Natural killer cell (primary cell): ENCODE results near the gene RBM33. TPM values are rescaled to one million over a fixed set of nuclear protein-coding genes. Genes with fewer than 3 reads are reported as not detected.

Experiments
- ATAC-seq, 3 donors: fragments of 150-1000 bp in 2 of 3; fragments of 200-7000 bp in 1 of 3; cut with Tn5 transposase; 1 replicate in 1 of 3; 2 replicates in 2 of 3; pipeline ENCODE4 v1.10.0; 2021; ENCODE audit warnings: mild to moderate bottlenecking in 2 of 3, moderate library complexity in 2 of 3
- DNase-seq, 2 donors: peaks; one replicate each; pipeline versions ENCODE4 v3.0.0 to v3.0.0-alpha.2; 2013 to 2021; ENCODE audit warnings: mixed read lengths in 1 of 2
- H3K27ac ChIP-seq: one replicate; pipeline ENCODE4 v1.5.1; 2013; ENCODE audit warnings: mild to moderate bottlenecking, low read length
- H3K27me3 ChIP-seq: one replicate; pipeline ENCODE4 v1.6.1; 2013; ENCODE audit warnings: low read length; ENCODE audit not compliant: control insufficient read depth, insufficient read depth
- H3K36me3 ChIP-seq: one replicate; pipeline ENCODE4 v1.6.1; 2013; ENCODE audit warnings: low read length; ENCODE audit not compliant: control insufficient read depth, insufficient read depth
- H3K4me1 ChIP-seq: one replicate; pipeline ENCODE4 v1.6.1; 2013; ENCODE audit warnings: low read length; ENCODE audit not compliant: control insufficient read depth, insufficient read depth
- H3K4me3 ChIP-seq: one replicate; pipeline ENCODE4 v1.5.1; 2013; ENCODE audit warnings: low read length
- H3K9me3 ChIP-seq: one replicate; pipeline ENCODE4 v1.6.1; 2013; ENCODE audit warnings: low read length; ENCODE audit not compliant: control insufficient read depth, insufficient read depth
- H3K27ac Mint-ChIP-seq, 2 donors: one replicate each; pipeline ENCODE4 v1.8.0; 2022; ENCODE audit warnings: mild to moderate bottlenecking in 2 of 2, mixed read lengths in 2 of 2, moderate library complexity in 1 of 2
- H3K27me3 Mint-ChIP-seq, 2 donors: one replicate each; pipeline ENCODE4 v1.8.0; 2022; ENCODE audit warnings: low read depth in 2 of 2, mixed read lengths in 2 of 2
- H3K36me3 Mint-ChIP-seq: one replicate; pipeline ENCODE4 v1.8.0; 2022; ENCODE audit warnings: mixed read lengths
- H3K4me1 Mint-ChIP-seq, 2 donors: one replicate each; pipeline ENCODE4 v1.8.0; 2022; ENCODE audit warnings: mixed read lengths in 2 of 2
- H3K4me3 Mint-ChIP-seq: one replicate; pipeline ENCODE4 v1.8.0; 2022; ENCODE audit warnings: mild to moderate bottlenecking, moderate library complexity, mixed read lengths
- H3K9me3 Mint-ChIP-seq, 2 donors: one replicate each; pipeline ENCODE4 v1.8.0; 2022; ENCODE audit warnings: mixed read lengths in 2 of 2
- CTCF ChIP-seq: fragments of 200-600 bp; IDR thresholded peaks from one replicate; pipeline ENCODE4 v1.8.0; 2022; ENCODE audit warnings: antibody characterized with exemption
- WGBS: methylation state at CpG from one replicate; pipeline ENCODE4 v1.1.7; 2013; ENCODE audit warnings: missing lambda C conversion rate; ENCODE audit not compliant: insufficient coverage; 5-methylcytosine and 5-hydroxymethylcytosine counted together
- intact Hi-C: fragments of 100-400 bp; cut with micrococcal nuclease; formaldehyde crosslinking; loops from one replicate; pipeline ENCODE4 v1.14.2; 2022
- total RNA-seq, 4 donors: library from RNA; stranded (reverse); fragments of 120-200 nt in 1 of 4; gene quantifications; one replicate each; pipeline versions ENCODE4 v1.2.3 to v1.2.4, GENCODE V29; 2013 to 2022

RBM33 gene
- total RNA-seq, 3 donors from 2014 or later (not counting 1 experiment from before 2014, with no cell fraction given) = 161 to 182 (median 182) TPM

- intact Hi-C loops = no loop called here
- Mint-ChIP-seq H3K4me3 (no peak overlapping the region), H3K27me3 (no peaks in the 10 kb centered on the region)
Measured at GRCh38 chr7:155776606-155777005, 132.1 kb downstream of the RBM33 start.

GRCh38 chr7:155778349-155778748 lies 133.9 kb downstream of the RBM33 start:
- Mint-ChIP-seq H3K27me3 (no peaks in the 10 kb centered on the region), H3K27ac (peak overlapping the region in 1 of 2 donors; percentile 44), H3K4me1 (peaks cover 0 to 10% of the 10 kb centered on the region in 2 donors), H3K9me3 (no peaks in the 10 kb centered on the region), H3K36me3 (no peaks in the 10 kb centered on the region), H3K4me3 (no peak overlapping the region)
- intact Hi-C loops = no loop called here
- Histone ChIP-seq H3K9me3 (no peaks in the 10 kb centered on the region), H3K4me3 (no peak overlapping the region), H3K36me3 (peaks cover 57% of the 10 kb centered on the region), H3K4me1 (no peaks in the 10 kb centered on the region), H3K27ac (no peak overlapping the region), H3K27me3 (no peaks in the 10 kb centered on the region)
- ATAC-seq = no peak
- no peak for DNase-seq
- 97% methylated on average over 6 of the region's 6 CpGs for WGBS
- no peak for TF ChIP-seq CTCF

More at GRCh38 chr7:155776606-155777005, 132.1 kb downstream of the RBM33 start:
- TF ChIP-seq CTCF = no peak
- no peaks in the 10 kb centered on the region for H3K9me3 Mint-ChIP-seq
- peaks cover 60% of the 10 kb centered on the region for H3K36me3 ChIP-seq
- WGBS = 98% methylated on average over 7 of the region's 8 CpGs
- no peaks in the 10 kb centered on the region for H3K27me3 ChIP-seq
- no peak for ATAC-seq
- H3K4me1 Mint-ChIP-seq = peaks cover 0 to 10% of the 10 kb centered on the region in 2 donors
- no peak overlapping the region for H3K4me3 ChIP-seq
- H3K4me1 ChIP-seq = no peaks in the 10 kb centered on the region
- no peak overlapping the region for H3K27ac Mint-ChIP-seq
- no peak overlapping the region for H3K27ac ChIP-seq
- H3K9me3 ChIP-seq = no peaks in the 10 kb centered on the region
- no peak for DNase-seq
- H3K36me3 Mint-ChIP-seq = no peaks in the 10 kb centered on the region

GRCh38 chr7:155780884-155781283 lies 136.4 kb downstream of the RBM33 start:
- Mint-ChIP-seq H3K27me3 (no peaks in the 10 kb centered on the region), H3K9me3 (no peaks in the 10 kb centered on the region), H3K36me3 (no peaks in the 10 kb centered on the region), H3K4me3 (no peak overlapping the region), H3K4me1 (peaks cover under 1 to 10% of the 10 kb centered on the region in 2 donors), H3K27ac (no peak overlapping the region)
- H3K4me3 ChIP-seq = no peak overlapping the region
- H3K27ac ChIP-seq = no peak overlapping the region
- H3K27me3 ChIP-seq = no peaks in the 10 kb centered on the region
- H3K36me3 ChIP-seq = peaks cover 38% of the 10 kb centered on the region
- no peaks in the 10 kb centered on the region for H3K4me1 ChIP-seq
- TF ChIP-seq CTCF = no peak
- WGBS = 98% methylated on average over 24 of the region's 24 CpGs
- H3K9me3 ChIP-seq = no peaks in the 10 kb centered on the region
- intact Hi-C loops = no loop called here
- ATAC-seq (no peak), DNase-seq (no peak)

GRCh38 chr7:155781433-155781832 lies 137.0 kb downstream of the RBM33 start:
- Mint-ChIP-seq H3K36me3 (no peaks in the 10 kb centered on the region), H3K27me3 (peaks cover 0 to 2% of the 10 kb centered on the region in 2 donors), H3K4me3 (no peak overlapping the region), H3K4me1 (peaks cover 6 to 10% of the 10 kb centered on the region in 2 donors), H3K27ac (no peak overlapping the region), H3K9me3 (no peaks in the 10 kb centered on the region)
- H3K4me3 ChIP-seq = no peak overlapping the region
- WGBS = 98% methylated on average over 20 of the region's 20 CpGs
- intact Hi-C loops = no loop called here
- H3K9me3 ChIP-seq = no peaks in the 10 kb centered on the region
- ATAC-seq = no peak
- no peaks in the 10 kb centered on the region for H3K27me3 ChIP-seq
- TF ChIP-seq CTCF = no peak
- H3K4me1 ChIP-seq = no peaks in the 10 kb centered on the region
- no peak for DNase-seq
- no peak overlapping the region for H3K27ac ChIP-seq
- peaks cover 33% of the 10 kb centered on the region for H3K36me3 ChIP-seq
